LNCaP clone FGC (cell line): Measurements from ENCODE around the gene COBL.

Experiments
- DNase-seq: peaks from one replicate; pipeline ENCODE4 v3.0.0-alpha.2; 2011; ENCODE audit warnings: low read depth
- H3K4me3 ChIP-seq: 2 replicates; pipeline ENCODE4 v1.5.1; 2011; ENCODE audit warnings: mild to moderate bottlenecking, low read depth, low read length, control low read depth
- TF ChIP-seq, protein P1 (sequence below): IDR thresholded peaks from 2 replicates; pipeline ENCODE4 v1.5.1; 2012; ENCODE audit warnings: mild to moderate bottlenecking; ENCODE audit not compliant: control insufficient read depth, insufficient read depth; ENCODE audit errors: extremely low read depth

Gene COBL

DNA sequence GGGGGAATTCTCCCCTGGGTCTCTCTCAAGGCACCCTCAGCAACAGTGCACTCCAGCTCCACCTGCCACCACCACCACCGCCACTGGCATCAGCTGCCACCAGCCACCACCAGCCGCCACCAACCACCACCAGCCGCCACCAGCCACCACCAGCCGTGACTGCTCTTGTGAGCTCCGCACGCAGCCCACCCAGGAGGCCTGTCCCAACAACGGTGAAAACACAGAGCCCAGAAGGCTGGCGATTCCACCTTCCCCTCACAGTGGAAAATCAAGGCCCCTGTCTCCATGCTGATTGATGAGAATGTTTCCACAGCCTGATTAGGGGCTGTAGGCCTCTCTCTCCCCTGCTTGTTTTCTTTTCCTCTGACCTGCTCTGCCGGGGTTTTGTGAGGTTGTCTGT lies 41.1 kb downstream of the COBL start:
- DNase-seq, result no peak
- TF ChIP-seq, protein P1, sequence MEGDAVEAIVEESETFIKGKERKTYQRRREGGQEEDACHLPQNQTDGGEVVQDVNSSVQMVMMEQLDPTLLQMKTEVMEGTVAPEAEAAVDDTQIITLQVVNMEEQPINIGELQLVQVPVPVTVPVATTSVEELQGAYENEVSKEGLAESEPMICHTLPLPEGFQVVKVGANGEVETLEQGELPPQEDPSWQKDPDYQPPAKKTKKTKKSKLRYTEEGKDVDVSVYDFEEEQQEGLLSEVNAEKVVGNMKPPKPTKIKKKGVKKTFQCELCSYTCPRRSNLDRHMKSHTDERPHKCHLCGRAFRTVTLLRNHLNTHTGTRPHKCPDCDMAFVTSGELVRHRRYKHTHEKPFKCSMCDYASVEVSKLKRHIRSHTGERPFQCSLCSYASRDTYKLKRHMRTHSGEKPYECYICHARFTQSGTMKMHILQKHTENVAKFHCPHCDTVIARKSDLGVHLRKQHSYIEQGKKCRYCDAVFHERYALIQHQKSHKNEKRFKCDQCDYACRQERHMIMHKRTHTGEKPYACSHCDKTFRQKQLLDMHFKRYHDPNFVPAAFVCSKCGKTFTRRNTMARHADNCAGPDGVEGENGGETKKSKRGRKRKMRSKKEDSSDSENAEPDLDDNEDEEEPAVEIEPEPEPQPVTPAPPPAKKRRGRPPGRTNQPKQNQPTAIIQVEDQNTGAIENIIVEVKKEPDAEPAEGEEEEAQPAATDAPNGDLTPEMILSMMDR, result no peak
- H3K4me3 ChIP-seq, result no peak overlapping the region

DNA sequence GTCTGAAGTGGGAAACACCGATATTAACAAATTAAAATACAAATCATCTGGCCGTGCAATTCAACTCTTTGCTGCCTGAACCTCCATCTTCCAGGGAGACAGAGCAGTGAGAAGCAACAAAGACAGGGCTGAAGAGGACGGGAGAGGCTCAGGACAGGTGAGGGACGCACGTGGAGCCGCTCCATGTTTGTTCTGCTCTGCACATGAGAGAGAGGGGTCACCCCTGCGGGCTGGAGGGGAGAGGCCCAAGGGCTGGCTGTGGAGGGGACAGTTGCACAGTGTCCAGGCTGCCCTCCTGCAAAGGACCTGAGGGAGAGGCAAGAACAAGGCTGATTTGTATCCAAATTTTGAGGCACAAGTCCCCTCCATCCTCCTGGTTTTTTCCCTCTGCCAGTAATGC lies 41.7 kb downstream of the COBL start:
- no peak overlapping the region for H3K4me3 ChIP-seq
- TF ChIP-seq, protein P1, result no peak

DNA sequence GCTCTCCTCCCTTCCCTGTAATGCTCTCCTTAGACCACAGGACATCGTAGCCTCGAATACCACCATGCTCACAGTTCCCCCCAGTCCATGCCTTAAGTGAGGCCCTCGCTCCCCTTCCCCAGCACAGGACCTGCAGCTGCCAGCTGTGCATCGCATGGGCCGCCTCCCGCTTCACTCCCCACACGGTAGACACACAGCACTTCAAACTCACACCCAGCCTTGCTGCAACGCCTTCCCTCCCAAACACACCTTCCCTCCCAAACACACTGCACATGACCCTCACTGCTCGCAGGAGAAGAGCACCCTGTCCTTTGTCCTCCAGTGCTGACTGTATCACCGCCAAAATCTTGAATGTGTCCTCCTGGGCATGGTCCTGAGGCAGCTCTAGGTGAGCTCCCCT lies 42.6 kb downstream of the COBL start:
- TF ChIP-seq, protein P1, result no peak
- H3K4me3 ChIP-seq, result no peak overlapping the region
- no peak for DNase-seq

More for the DNA sequence above, 41.7 kb downstream of the COBL start:
- no peak for DNase-seq

DNA sequence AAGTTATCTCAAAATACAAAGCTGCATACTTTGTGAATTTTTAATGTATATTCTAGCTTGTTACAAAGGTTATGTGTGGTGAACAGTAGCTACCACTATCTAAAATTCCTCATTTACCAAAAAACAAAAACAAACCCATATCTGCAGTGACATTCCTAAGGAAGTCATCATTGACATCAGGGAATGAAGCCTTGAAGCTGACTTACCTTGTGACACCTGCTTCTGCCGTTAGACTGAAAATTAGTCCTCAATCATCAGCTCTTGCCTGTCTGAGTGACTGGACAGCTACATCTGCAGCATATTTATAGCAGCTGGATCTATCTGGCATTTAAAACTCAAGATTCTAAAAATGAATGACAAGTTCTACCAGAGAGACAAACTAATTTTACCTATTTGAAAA lies 43.2 kb downstream of the COBL start:
- DNase-seq, result no peak
- TF ChIP-seq, protein P1, result no peak
- H3K4me3 ChIP-seq, result no peak overlapping the region

DNA sequence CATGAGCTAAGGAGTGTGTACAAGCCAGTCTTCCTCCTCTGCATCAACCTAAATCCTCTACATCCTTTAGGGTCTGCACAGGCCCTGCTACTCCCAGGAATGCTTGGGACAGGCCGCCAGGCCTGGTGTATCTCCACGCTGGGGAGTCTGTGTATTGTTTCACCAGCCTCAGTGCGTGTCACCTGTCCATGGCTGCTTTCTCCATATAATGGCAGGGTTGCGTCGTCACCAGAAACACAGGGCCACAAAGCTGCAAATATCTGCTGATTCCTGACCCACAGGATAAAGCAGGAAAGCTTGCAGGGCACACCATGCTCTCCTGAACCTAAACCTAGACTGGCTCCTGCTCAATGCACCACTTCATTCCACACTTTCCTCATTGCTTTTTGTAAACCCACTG lies 45.6 kb downstream of the COBL start:
- no peak overlapping the region for H3K4me3 ChIP-seq
- DNase-seq, result no peak
- TF ChIP-seq, protein P1, result no peak

DNA sequence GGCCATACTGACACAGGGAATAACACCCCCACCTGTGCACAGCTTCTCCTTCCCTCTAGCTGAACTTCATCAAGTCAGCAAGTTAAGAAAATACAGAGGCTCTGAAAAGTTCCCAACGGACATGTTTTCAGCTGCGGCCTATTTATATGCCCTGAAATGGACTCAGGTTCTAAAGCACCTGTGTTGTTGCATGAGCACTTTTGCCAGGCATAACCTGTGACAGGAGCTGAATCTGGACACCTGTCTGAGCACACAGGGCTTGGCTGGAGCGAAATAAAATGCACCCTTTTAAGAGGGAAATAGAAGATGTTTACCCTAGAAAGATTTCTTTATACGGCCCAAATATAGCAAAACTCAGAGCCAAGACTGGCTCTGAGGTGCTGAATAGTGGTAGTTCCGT lies 46.7 kb downstream of the COBL start:
- TF ChIP-seq, protein P1, result no peak
- no peak overlapping the region for H3K4me3 ChIP-seq
- DNase-seq, result no peak

DNA sequence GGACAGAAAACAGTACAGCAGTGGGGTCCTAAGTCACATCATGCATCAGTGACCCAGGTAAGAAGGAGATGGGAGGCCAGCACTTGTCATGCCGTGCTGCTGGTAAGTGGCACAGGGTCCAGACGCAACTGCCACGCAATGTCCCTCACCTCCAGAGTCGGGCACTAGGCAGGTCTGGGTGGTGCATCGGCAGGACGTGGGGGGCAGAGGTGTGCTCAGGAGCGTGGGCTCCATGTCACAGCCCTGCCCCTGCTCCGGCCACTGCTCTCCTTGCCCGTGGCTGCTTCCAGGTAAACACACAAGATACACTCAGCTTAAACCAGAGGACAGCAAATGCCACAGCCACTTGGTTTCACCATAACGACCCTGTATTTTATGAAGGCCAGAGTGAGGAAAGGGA lies 47.3 kb downstream of the COBL start:
- no peak overlapping the region for H3K4me3 ChIP-seq
- TF ChIP-seq, protein P1, result no peak
- DNase-seq, result no peak
